ENCODE measurements around the gene RARA. TPM values are rescaled to one million over a fixed set of nuclear protein-coding genes. Genes with fewer than 3 reads are reported as not detected.

The RARA gene
- total and polyA plus RNA-seq, 8 donors = 11.2 to 40.8 (median 19.4) TPM

GRCh38 chr17:40264458-40265185 lies 44.4 kb upstream of the RARA start:
- Histone ChIP-seq H3K27me3 (no peaks in the 10 kb centered on the region), H3K27ac (no peak overlapping the region), H3K36me3 (peaks cover 55 to 99% (median 98%) of the 10 kb centered on the region in 4 donors), H3K4me1 (no peaks in the 10 kb centered on the region), H3K4me3 (no peak overlapping the region), H3K9me3 (no peaks in the 10 kb centered on the region)
- 84 to 92% (median 88%) methylated on average over 15 to 21 of the region's 21 CpGs for WGBS, 5 donors
- DNase-seq = no peak
- no peak for TF ChIP-seq CTCF (IDR thresholded peaks at IDR 0.05)
- TF ChIP-seq POLR2A (IDR thresholded peaks at IDR 0.05) = no peak
- no peak for TF ChIP-seq POLR2AphosphoS5 (IDR thresholded peaks at IDR 0.05)
- no peak for TF ChIP-seq EP300 (IDR thresholded peaks at IDR 0.05)
- intact Hi-C loops (cut with DNase I; ENCODE audit: low total_unique reads) = no loop called here

- Histone ChIP-seq H3K36me3 (peaks cover 57 to 99% (median 98%) of the 10 kb centered on the region in 4 donors), H3K9me3 (no peaks in the 10 kb centered on the region), H3K4me3 (no peak overlapping the region), H3K27ac (no peak overlapping the region), H3K4me1 (no peaks in the 10 kb centered on the region), H3K27me3 (no peaks in the 10 kb centered on the region)
- intact Hi-C loops (cut with DNase I; ENCODE audit: low total_unique reads) = no loop called here
- TF ChIP-seq POLR2AphosphoS5 (IDR thresholded peaks at IDR 0.05) (no peak), EP300 (IDR thresholded peaks at IDR 0.05) (no peak), POLR2A (IDR thresholded peaks at IDR 0.05) (no peak), CTCF (IDR thresholded peaks at IDR 0.05) (no peak)
- no peak for DNase-seq
- WGBS, 5 donors = 88 to 96% (median 92%) methylated on average over 5 of the region's 5 CpGs
Observed at GRCh38 chr17:40265337-40265736, 43.6 kb upstream of the RARA start.

GRCh38 chr17:40266882-40267281 lies 42.1 kb upstream of the RARA start:
- intact Hi-C loops (cut with DNase I; ENCODE audit: low total_unique reads) = no loop called here
- Histone ChIP-seq H3K36me3 (peaks cover 47 to 99% (median 98%) of the 10 kb centered on the region in 4 donors), H3K27ac (no peak overlapping the region), H3K27me3 (no peaks in the 10 kb centered on the region), H3K4me1 (no peaks in the 10 kb centered on the region), H3K9me3 (no peaks in the 10 kb centered on the region), H3K4me3 (no peak overlapping the region)
- 89 to 99% (median 96%) methylated on average over 6 of the region's 6 CpGs for WGBS, 5 donors
- TF ChIP-seq EP300 (IDR thresholded peaks at IDR 0.05) (no peak), POLR2A (IDR thresholded peaks at IDR 0.05) (no peak), CTCF (IDR thresholded peaks at IDR 0.05) (no peak), POLR2AphosphoS5 (IDR thresholded peaks at IDR 0.05) (no peak)
- no peak for DNase-seq

- H3K36me3 ChIP-seq = peaks cover 36 to 99% (median 98%) of the 10 kb centered on the region in 4 donors
- no peaks in the 10 kb centered on the region for H3K9me3 ChIP-seq
- H3K27me3 ChIP-seq = no peaks in the 10 kb centered on the region
- no peak for TF ChIP-seq POLR2A (IDR thresholded peaks at IDR 0.05)
- no peak for TF ChIP-seq POLR2AphosphoS5 (IDR thresholded peaks at IDR 0.05)
- no peak for TF ChIP-seq CTCF (IDR thresholded peaks at IDR 0.05)
- no peak for TF ChIP-seq EP300 (IDR thresholded peaks at IDR 0.05)
- 52 to 80% (median 64%) methylated on average over 2 of the region's 2 CpGs for WGBS, 5 donors
- H3K27ac ChIP-seq = no peak overlapping the region
- no peaks in the 10 kb centered on the region for H3K4me1 ChIP-seq
- no peak overlapping the region for H3K4me3 ChIP-seq
- intact Hi-C loops (cut with DNase I; ENCODE audit: low total_unique reads) = no loop called here
- peak in 1 of 2 donors; percentile 28 for DNase-seq
Observed at GRCh38 chr17:40268141-40268712, 40.8 kb upstream of the RARA start.

Measured in stomach (tissue), 9 donors.